ENCODE data around the gene PLEKHG7. TPM values are rescaled to one million over a fixed set of nuclear protein-coding genes. Genes with fewer than 3 reads are reported as not detected.

The PLEKHG7 gene
- total and polyA plus RNA-seq, 2 donors (not counting 1 experiment from before 2014, with no cell fraction given) = 7.5 to 23.2 TPM

DNA sequence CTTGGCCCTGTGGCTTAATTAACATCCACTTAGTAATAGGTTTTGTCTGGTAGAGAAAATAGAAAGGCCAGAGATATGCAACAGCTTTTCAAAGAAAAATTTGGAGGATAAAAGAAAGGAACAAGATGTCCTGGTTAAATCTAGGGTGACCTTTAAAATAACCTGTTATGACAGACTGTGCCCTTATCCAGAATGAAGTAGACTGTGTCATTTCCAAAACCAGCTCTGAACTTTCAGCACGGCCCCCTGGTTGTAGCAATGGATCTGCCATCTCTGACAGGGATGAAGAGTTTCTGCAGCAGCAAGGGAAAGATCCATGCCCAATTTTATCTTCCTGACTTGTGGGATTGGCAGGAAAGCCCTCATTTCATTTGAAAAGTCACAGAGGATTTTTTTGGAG is 5.1 kb downstream of the PLEKHG7 start:
- H3K27me3 Mint-ChIP-seq = no peaks in the 10 kb centered on the region
- Histone ChIP-seq H3K79me2 (ENCODE audit: control insufficient read depth, insufficient read depth, low read length) (no peaks in the 10 kb centered on the region), H3K4me1 (ENCODE audit: control insufficient read depth in 2 of 2, insufficient read depth in 2 of 2, low read length in 2 of 2) (peaks cover 8 to 20% of the 10 kb centered on the region in 2 donors), H3K27ac (ENCODE audit: low read length in 2 of 2) (no peak overlapping the region), H4K20me1 (ENCODE audit: control insufficient read depth, insufficient read depth, low read length, poor library complexity, severe bottlenecking) (no peaks in the 10 kb centered on the region), H3K4me2 (replicated peaks; ENCODE audit: low read depth, low read length, poor library complexity, severe bottlenecking) (no peak overlapping the region), H3K36me3 (replicated peaks in 1 of 2; ENCODE audit: control extremely low read depth in 1 of 2, control insufficient read depth in 1 of 2, extremely low read depth in 1 of 2, insufficient read depth in 2 of 2, low read length in 1 of 2) (peaks cover 0 to 10% of the 10 kb centered on the region in 2 experiments), H3K4me3 (ENCODE audit: control extremely low read depth in 1 of 5, extremely low read depth in 1 of 5, insufficient read depth in 1 of 5, low read depth in 2 of 5, low read length in 4 of 5) (no peak overlapping the region), H3K9ac (ENCODE audit: low read length) (no peak overlapping the region), H3K27me3 (replicated peaks in 1 of 4; ENCODE audit: control extremely low read depth in 1 of 4, control insufficient read depth in 3 of 4, insufficient read depth in 4 of 4, low read length in 3 of 4) (no peaks in the 10 kb centered on the region), H3K9me3 (ENCODE audit: control extremely low read depth in 1 of 3, control insufficient read depth in 2 of 3, insufficient read depth in 1 of 3, low read length in 2 of 3) (no peaks in the 10 kb centered on the region), H2AFZ (ENCODE audit: insufficient read depth, low read depth, low read length, poor library complexity, severe bottlenecking) (no peak overlapping the region)
- TF ChIP-seq, protein P1, sequence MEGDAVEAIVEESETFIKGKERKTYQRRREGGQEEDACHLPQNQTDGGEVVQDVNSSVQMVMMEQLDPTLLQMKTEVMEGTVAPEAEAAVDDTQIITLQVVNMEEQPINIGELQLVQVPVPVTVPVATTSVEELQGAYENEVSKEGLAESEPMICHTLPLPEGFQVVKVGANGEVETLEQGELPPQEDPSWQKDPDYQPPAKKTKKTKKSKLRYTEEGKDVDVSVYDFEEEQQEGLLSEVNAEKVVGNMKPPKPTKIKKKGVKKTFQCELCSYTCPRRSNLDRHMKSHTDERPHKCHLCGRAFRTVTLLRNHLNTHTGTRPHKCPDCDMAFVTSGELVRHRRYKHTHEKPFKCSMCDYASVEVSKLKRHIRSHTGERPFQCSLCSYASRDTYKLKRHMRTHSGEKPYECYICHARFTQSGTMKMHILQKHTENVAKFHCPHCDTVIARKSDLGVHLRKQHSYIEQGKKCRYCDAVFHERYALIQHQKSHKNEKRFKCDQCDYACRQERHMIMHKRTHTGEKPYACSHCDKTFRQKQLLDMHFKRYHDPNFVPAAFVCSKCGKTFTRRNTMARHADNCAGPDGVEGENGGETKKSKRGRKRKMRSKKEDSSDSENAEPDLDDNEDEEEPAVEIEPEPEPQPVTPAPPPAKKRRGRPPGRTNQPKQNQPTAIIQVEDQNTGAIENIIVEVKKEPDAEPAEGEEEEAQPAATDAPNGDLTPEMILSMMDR (IDR thresholded peaks at IDR 0.05) = no peak
- no peak for TF ChIP-seq EZH2 (IDR thresholded peaks at IDR 0.05; ENCODE audit: borderline replicate concordance, insufficient read depth, low read depth, low read length, poor library complexity, severe bottlenecking)
- intact Hi-C loops (cut with micrococcal nuclease) = no loop called here
- ChIA-PET CTCF (no interaction called here), POLR2A (no interaction called here)
- no peak overlapping the region for H3K4me3 Mint-ChIP-seq
- no peak for DNase-seq
- H3K9me3 Mint-ChIP-seq (ENCODE audit: insufficient read depth) = no peaks in the 10 kb centered on the region
- no peak for ATAC-seq (ENCODE audit: low read depth)
- no peak overlapping the region for H3K27ac Mint-ChIP-seq
- peaks cover 28% of the 10 kb centered on the region for H3K4me1 Mint-ChIP-seq
- WGBS (ENCODE audit: insufficient coverage) = 100% methylated on average over 1 of the region's 1 CpG

DNA sequence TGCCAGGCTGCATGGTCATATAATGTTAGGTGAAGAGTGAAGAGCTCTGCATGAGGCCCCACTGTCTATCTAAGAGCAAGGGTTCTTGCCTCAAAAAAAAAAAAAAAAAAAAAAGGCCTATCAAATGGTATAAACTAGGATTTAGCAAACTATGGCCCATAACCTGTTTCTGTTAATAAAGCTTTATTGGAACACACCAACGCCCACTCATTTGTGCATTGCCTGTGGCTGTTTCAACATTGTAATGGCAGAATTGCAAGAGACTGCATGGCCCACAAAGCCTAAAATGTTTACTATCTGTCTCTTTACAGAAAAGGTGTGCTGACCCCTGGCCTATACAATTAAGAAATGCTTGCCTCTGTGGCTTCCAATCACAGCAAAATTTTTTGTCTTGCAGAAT is 12.8 kb downstream of the PLEKHG7 start:
- Histone ChIP-seq H3K27ac (ENCODE audit: low read length in 2 of 2) (no peak overlapping the region), H3K4me3 (ENCODE audit: control extremely low read depth in 1 of 5, extremely low read depth in 1 of 5, insufficient read depth in 1 of 5, low read depth in 2 of 5, low read length in 4 of 5) (no peak overlapping the region), H2AFZ (ENCODE audit: insufficient read depth, low read depth, low read length, poor library complexity, severe bottlenecking) (no peak overlapping the region), H3K9ac (ENCODE audit: low read length) (no peak overlapping the region), H3K4me2 (replicated peaks; ENCODE audit: low read depth, low read length, poor library complexity, severe bottlenecking) (no peak overlapping the region), H3K79me2 (ENCODE audit: control insufficient read depth, insufficient read depth, low read length) (no peaks in the 10 kb centered on the region), H3K4me1 (ENCODE audit: control insufficient read depth in 2 of 2, insufficient read depth in 2 of 2, low read length in 2 of 2) (no peaks in the 10 kb centered on the region), H3K36me3 (replicated peaks in 1 of 2; ENCODE audit: control extremely low read depth in 1 of 2, control insufficient read depth in 1 of 2, extremely low read depth in 1 of 2, insufficient read depth in 2 of 2, low read length in 1 of 2) (peaks cover 0 to 2% of the 10 kb centered on the region in 2 experiments), H3K9me3 (ENCODE audit: control extremely low read depth in 1 of 3, control insufficient read depth in 2 of 3, insufficient read depth in 1 of 3, low read length in 2 of 3) (no peaks in the 10 kb centered on the region), H3K27me3 (replicated peaks in 1 of 4; ENCODE audit: control extremely low read depth in 1 of 4, control insufficient read depth in 3 of 4, insufficient read depth in 4 of 4, low read length in 3 of 4) (no peaks in the 10 kb centered on the region), H4K20me1 (ENCODE audit: control insufficient read depth, insufficient read depth, low read length, poor library complexity, severe bottlenecking) (no peaks in the 10 kb centered on the region)
- DNase-seq (no peak), ATAC-seq (ENCODE audit: low read depth) (no peak)
- Mint-ChIP-seq H3K4me1 (no peaks in the 10 kb centered on the region), H3K4me3 (no peak overlapping the region), H3K27me3 (no peaks in the 10 kb centered on the region), H3K27ac (no peak overlapping the region), H3K9me3 (ENCODE audit: insufficient read depth) (no peaks in the 10 kb centered on the region)
- WGBS (ENCODE audit: insufficient coverage) = 80% methylated on average over 1 of the region's 1 CpG
- TF ChIP-seq, protein P1 (IDR thresholded peaks at IDR 0.05) = no peak
- TF ChIP-seq EZH2 (IDR thresholded peaks at IDR 0.05; ENCODE audit: borderline replicate concordance, insufficient read depth, low read depth, low read length, poor library complexity, severe bottlenecking) = no peak
- POLR2A ChIA-PET = no interaction called here
- CTCF ChIA-PET = no interaction called here
- intact Hi-C loops (cut with micrococcal nuclease) = no loop called here

Measured in B cell (primary cell).